Measurements from ENCODE around the gene B3GNT9.

Gene B3GNT9

DNA sequence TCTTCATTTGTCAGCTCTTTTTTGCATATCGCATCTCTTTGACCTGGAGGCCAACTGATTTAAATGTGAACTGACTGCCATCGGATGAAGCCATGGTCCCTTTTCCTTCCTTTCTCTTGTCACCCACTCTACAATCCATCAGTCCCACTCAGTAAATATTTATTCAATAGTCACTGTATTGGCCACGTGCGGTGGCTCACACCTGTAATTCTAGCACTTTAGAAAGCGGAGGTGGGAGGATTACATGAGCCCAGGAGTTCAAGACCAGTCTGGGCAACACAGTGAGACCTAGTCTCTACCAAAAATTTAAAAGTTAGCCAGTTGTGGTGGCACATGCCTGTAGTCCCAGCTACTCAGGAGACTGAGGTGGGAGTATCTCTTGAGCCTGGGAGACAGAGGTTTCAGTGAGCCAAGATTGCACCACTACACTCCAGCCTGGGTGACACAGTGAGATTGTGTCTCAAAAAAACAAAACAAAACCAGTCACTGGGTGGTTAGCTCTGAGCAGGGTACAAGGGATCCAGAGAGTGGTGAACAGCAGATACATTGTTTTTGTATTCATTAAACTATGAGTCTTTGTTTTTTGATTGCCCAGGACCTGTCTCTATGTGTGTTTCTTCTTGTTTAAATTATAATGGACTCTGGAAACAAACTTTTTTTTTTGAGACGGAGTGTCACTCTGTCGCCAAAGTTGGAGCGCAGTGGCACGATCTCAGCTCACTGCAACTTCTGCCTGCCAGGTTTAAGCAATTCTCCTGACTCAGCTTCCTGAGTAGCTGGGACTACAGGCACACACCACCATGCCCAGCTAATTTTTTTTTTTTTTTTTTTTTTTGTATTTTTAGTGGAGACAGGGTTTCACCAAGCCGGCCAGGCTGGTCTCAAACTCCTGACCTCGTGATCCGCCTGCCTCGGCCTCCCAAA, 34.1 kb downstream of the B3GNT9 start:
- DNase-seq (ENCODE audit: extremely low read depth in 1 of 2, low read depth in 1 of 2): no peak

DNA sequence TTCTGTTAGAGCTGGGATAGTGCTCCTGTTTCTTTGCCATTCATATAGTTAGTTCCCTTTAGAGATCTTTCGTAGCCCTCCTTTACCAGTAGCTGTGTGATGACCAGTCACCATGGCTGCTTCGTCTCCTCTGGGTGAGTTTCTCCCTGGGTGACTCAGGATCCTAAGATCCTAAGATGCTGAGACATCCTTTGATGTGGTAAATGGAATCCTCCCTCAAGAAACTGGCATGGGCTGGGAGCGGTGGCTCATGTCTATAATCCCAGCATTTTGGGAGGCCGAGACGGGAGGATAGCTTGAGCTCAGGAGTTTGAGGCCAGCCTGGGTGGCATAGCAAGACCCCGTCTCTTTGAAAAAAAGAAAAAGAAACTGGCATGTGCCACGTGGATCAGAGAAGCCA, 35.2 kb downstream of the B3GNT9 start:
- DNase-seq (ENCODE audit: extremely low read depth in 1 of 2, low read depth in 1 of 2): no peak

- DNase-seq (ENCODE audit: extremely low read depth in 1 of 2, low read depth in 1 of 2): no peak
These were observed 36.0 kb downstream of the B3GNT9 start for GRCh38 chr16:67114793-67115192.

DNA sequence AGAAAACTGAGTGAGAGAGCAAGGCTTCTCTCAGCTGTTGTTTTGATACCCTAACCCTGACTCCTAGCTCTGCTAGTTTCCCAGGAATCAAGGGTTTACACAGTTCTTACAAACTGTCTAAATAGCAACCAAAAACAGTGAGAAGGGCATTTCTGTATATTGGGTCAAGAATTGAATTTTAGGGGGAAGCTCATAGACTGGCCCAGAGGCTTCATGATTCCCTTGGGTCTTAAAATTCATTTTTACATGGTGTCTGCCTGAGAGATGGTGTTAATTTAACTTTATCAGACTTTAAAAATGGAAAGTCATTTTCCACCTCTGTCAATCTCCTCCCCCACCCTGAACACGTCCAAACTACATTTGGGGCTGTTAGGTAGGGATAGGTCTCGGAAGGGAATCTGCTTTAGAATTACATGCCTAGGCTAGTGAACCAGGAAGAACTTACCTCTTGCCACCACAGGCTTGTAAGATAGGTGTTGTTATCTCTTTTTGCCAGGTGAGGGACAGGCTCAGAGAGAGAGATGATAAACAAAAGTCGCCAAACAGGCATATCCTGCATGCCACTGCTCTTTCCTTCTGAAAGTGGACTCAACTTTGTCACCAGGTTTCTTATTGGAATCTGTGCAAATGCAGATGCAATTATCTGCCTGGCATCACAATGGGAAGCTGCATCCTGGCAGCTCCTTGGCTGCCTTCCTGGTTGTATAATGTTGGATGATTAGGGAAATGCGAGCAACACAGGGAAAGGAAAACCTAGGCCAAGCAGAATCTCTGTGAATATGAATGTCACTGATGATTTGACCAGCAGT, 38.0 kb downstream of the B3GNT9 start:
- DNase-seq (ENCODE audit: extremely low read depth in 1 of 2, low read depth in 1 of 2): no peak

DNA sequence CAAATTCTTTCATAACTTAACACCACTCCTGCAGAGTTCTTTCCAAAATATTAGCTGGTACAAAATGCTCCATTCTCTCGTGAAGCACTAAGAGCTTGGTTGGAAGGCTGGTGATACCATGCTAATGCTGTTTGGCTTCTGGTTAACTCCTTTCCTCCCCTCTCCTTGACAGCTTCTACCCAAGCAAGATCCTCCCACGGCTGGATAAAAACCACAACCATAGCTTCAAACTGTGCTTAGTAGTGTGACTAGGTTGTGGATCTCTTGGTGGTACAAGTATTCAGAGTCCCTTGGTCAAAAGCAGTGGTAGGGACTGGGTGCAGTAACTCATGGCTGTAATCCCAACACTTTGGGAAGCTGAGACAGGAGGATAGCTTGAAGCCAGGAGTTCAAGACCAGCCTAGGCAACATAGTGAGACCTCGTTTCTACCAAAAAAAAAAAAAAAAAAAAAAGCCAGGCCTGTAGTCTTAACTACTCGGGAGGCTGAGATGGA, 38.8 kb downstream of the B3GNT9 start:
- DNase-seq (ENCODE audit: extremely low read depth in 1 of 2, low read depth in 1 of 2): no peak

GRCh38 chr16:67109407-67110135, 41.2 kb downstream of the B3GNT9 start, which contains the start of gene PHAF1:
PHAF1 (plus strand) TSS chr16:67109941; CDS start chr16:67110176, 235 bp downstream.
- DNase-seq (ENCODE audit: extremely low read depth in 1 of 2, low read depth in 1 of 2): peak; percentile 88 to 93

- no peak for DNase-seq (ENCODE audit: extremely low read depth in 1 of 2, low read depth in 1 of 2)
These were observed 41.8 kb downstream of the B3GNT9 start for GRCh38 chr16:67108931-67109406.

GRCh38 chr16:67108489-67108888, 42.3 kb downstream of the B3GNT9 start:
- no peak for DNase-seq (ENCODE audit: extremely low read depth in 1 of 2, low read depth in 1 of 2)

DNA sequence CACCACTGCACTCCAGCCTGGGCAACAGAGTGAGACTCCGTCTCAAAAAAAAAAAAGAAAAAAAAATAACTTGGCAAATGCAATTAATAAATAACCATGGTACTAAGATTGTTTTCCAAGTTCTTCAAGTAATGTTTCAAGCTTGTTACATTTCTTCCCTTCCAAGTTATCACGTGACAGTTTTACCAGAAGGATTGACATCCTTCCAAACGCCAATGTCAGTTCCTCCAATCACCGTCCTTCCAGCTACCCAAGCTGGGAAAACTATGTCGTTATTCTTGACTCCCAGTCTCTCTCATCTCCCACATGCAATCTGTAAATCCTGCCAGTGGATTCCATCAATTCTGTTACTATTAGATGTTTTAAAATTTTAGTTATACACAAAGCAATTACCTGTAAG, 44.9 kb downstream of the B3GNT9 start:
- DNase-seq (ENCODE audit: extremely low read depth in 1 of 2, low read depth in 1 of 2): no peak

DNA sequence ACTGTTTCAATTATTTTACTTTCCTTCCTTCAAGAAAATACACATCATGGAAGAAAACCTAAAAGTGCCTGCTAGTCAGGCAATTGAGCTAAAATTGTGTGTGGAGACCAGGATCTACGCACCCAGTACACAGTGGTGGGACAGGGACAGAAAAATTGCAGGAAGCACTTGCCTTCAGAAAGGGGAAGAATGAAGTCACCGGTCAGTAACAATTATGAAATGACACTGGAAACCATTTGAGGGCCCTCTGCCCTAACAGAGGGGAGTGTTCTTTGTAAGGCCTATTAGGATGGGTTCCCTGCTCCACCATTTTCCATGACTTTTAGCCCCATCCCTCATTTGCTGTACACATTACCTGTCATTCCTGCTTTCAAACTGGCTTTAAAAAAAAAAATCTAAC, 45.6 kb downstream of the B3GNT9 start:
- DNase-seq (ENCODE audit: extremely low read depth in 1 of 2, low read depth in 1 of 2): no peak

- no peak for DNase-seq (ENCODE audit: extremely low read depth in 1 of 2, low read depth in 1 of 2)
These were observed 46.0 kb downstream of the B3GNT9 start for GRCh38 chr16:67104845-67105244.

DNA sequence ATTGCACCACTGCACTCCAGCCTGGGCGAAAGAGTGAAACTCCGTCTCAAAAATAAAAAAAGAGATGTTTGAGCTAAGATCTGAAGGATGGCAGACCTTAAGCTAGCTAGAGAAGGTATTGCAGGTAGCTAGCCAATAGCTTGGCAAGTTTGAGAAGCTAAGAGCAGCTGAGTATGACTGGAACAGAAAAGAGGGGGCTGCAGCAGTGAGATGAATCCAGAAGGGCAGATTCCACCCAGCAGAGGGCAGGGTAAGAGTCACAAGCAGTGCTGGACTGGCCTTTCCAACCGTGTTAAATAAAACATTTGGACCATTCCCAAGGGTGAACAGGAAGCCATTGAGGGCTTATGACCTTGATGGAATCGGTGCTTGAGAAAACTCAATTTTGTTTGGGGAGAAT, 46.7 kb downstream of the B3GNT9 start:
- DNase-seq (ENCODE audit: extremely low read depth in 1 of 2, low read depth in 1 of 2): no peak

DNA sequence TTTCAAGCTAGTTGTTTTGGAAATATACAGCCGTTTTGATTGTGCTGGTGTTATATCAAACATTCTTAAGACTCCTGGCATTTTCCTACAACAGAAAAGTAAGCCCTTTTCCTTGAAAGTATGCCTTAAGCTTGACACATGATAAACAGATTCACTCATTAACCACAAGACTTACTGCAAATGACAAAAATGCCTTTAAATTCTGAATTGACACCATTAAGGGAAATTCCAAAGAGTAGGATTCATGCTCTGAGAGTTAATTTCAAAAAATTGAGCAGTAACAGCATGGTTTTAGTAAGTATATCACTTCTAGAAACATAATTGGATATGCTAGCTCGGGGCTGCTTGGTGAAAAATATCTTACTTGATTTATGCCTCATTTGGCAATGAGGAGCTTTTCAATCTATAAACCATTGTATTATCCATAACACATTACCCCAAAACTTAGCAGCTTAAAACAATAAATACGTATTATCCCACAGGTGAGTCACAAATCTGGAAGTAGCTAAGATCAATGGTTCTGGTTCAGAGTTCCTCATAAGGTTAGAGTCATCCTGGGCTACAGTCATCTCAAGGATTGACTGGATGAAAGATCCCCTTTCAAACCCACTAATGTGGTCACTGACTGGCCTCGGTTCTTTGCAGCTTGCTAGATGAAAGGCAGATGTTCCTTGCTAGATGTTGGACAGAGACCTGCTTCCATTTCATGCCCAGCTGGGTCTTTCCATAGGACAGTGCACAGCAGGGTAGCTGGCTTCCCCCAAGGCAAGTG, 49.3 kb downstream of the B3GNT9 start:
- no peak for DNase-seq (ENCODE audit: extremely low read depth in 1 of 2, low read depth in 1 of 2)

DNA sequence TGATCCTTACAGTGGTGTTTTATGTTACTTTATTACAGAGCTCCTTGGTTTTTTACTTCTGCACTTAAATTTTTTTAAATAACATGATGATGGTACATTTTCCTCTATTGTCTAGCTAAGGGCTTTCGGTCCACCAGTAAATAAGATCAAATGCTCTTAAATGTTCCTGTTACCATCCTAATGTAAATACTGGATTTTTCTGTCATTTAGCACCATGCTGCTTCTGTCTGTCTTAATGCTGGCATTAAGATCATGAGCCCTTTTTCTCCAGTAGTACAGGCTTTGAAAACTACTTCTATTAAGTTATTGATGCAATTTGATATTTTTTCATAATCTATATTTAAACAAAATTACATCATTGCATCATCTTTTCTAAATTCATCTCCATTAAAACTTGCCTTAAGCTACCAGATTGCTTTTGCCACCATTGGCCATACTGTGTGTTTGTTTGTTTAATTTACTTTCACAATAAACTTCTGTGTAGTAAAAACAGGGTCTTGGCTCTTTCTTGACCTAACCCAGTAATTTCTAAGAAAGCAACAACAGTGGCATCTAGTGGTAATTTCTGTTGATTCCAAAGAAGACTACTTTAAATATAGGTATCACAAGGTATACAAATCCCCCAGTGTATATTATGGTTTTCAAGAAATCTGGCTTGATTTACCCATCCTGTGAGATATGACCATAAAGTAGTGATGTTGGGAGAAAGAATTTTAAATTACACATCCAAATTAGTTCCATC, 50.1 kb downstream of the B3GNT9 start:
- DNase-seq (ENCODE audit: extremely low read depth in 1 of 2, low read depth in 1 of 2): no peak

- no peak for DNase-seq (ENCODE audit: extremely low read depth in 1 of 2, low read depth in 1 of 2)
These were observed 52.2 kb downstream of the B3GNT9 start for GRCh38 chr16:67098599-67098998.
